ACHN (cell line): ENCODE results near the gene DNAH6.
A peak's percentile ranks its signal among the peaks of the same experiment; 100 is the strongest.
"Not testable (repeated sequence)": the region's sequence is repeated elsewhere in the genome, so short reads cannot be mapped to it uniquely, and the experiment has no call there.

ENCODE experiments used
- DNase-seq: peaks from one replicate; pipeline ENCODE4 v3.0.0-alpha.2; 2015
- in situ Hi-C: cut with HindIII; loops from 2 replicates; pipeline ENCODE4 v1.10.0; 2017; ENCODE audit warnings: low sequenced_read_pairs, low pct_ligation_motif_present, low pct_unique_long_range_greater_than_20kb

The DNAH6 gene

GRCh38 chr2:84516234-84516986 lies at the start of gene DNAH6:
Gene DNAH6, plus strand, starts transcription at chr2:84516498. Its CDS starts 1,329 bp downstream, at chr2:84517827.
- in situ Hi-C loops: no loop called here
- peak; percentile 97 for DNase-seq

GRCh38 chr2:84467389-84467788 lies 48.9 kb upstream of the DNAH6 start:
- in situ Hi-C loops: no loop called here
- no peak for DNase-seq

- DNase-seq, in situ Hi-C loops: not testable (repeated sequence)
Measured at GRCh38 chr2:84472423-84472822, 43.9 kb upstream of the DNAH6 start.

GRCh38 chr2:84472856-84473565 lies 43.3 kb upstream of the DNAH6 start:
- in situ Hi-C loops: no loop called here
- no peak for DNase-seq

- DNase-seq: no peak
- in situ Hi-C loops: no loop called here
Measured at GRCh38 chr2:84474176-84474575, 42.1 kb upstream of the DNAH6 start.

- in situ Hi-C loops: no loop called here
- DNase-seq: no peak
Measured at GRCh38 chr2:84477886-84478285, 38.4 kb upstream of the DNAH6 start.

GRCh38 chr2:84478867-84479266 lies 37.4 kb upstream of the DNAH6 start:
- DNase-seq: no peak
- in situ Hi-C loops: no loop called here

GRCh38 chr2:84481702-84482101 lies 34.6 kb upstream of the DNAH6 start:
- in situ Hi-C loops: no loop called here

GRCh38 chr2:84482603-84483002 lies 33.7 kb upstream of the DNAH6 start:
- no peak for DNase-seq
- in situ Hi-C loops: no loop called here

More at GRCh38 chr2:84481702-84482101, 34.6 kb upstream of the DNAH6 start:
- DNase-seq: no peak

GRCh38 chr2:84483320-84483719 lies 33.0 kb upstream of the DNAH6 start:
- in situ Hi-C loops: no loop called here

GRCh38 chr2:84486441-84487115 lies 29.7 kb upstream of the DNAH6 start:
- peak; percentile 80 for DNase-seq

More at GRCh38 chr2:84483320-84483719, 33.0 kb upstream of the DNAH6 start:
- no peak for DNase-seq

GRCh38 chr2:84487298-84487996 lies 28.9 kb upstream of the DNAH6 start:
- DNase-seq: no peak
- in situ Hi-C loops: no loop called here

More at GRCh38 chr2:84486441-84487115, 29.7 kb upstream of the DNAH6 start:
- in situ Hi-C loops: no loop called here

GRCh38 chr2:84491256-84491655 lies 25.0 kb upstream of the DNAH6 start:
- DNase-seq: no peak
- in situ Hi-C loops: no loop called here

GRCh38 chr2:84491741-84492140 lies 24.6 kb upstream of the DNAH6 start:
- in situ Hi-C loops: no loop called here

GRCh38 chr2:84492571-84492970 lies 23.7 kb upstream of the DNAH6 start:
- DNase-seq: peak; percentile 40
- in situ Hi-C loops: no loop called here

More at GRCh38 chr2:84491741-84492140, 24.6 kb upstream of the DNAH6 start:
- DNase-seq: no peak

- DNase-seq: peak; percentile 90
- in situ Hi-C loops: no loop called here
Measured at GRCh38 chr2:84493514-84493913, 22.8 kb upstream of the DNAH6 start.

- no peak for DNase-seq
- in situ Hi-C loops: no loop called here
Measured at GRCh38 chr2:84494070-84494469, 22.2 kb upstream of the DNAH6 start.

- peak; percentile 80 for DNase-seq
- in situ Hi-C loops: no loop called here
Measured at GRCh38 chr2:84495539-84496146, 20.7 kb upstream of the DNAH6 start.
